Pons (tissue), 1 donor: ENCODE data around the gene GSTK1.
"Not testable (repeated sequence)": the region's sequence is repeated elsewhere in the genome, so short reads cannot be mapped to it uniquely, and the experiment has no call there.

ENCODE experiments used
- DNase-seq: peaks from one replicate; pipeline ENCODE4 v3.0.0-alpha.2; 2016; ENCODE audit warnings: low spot score

Gene GSTK1

DNA sequence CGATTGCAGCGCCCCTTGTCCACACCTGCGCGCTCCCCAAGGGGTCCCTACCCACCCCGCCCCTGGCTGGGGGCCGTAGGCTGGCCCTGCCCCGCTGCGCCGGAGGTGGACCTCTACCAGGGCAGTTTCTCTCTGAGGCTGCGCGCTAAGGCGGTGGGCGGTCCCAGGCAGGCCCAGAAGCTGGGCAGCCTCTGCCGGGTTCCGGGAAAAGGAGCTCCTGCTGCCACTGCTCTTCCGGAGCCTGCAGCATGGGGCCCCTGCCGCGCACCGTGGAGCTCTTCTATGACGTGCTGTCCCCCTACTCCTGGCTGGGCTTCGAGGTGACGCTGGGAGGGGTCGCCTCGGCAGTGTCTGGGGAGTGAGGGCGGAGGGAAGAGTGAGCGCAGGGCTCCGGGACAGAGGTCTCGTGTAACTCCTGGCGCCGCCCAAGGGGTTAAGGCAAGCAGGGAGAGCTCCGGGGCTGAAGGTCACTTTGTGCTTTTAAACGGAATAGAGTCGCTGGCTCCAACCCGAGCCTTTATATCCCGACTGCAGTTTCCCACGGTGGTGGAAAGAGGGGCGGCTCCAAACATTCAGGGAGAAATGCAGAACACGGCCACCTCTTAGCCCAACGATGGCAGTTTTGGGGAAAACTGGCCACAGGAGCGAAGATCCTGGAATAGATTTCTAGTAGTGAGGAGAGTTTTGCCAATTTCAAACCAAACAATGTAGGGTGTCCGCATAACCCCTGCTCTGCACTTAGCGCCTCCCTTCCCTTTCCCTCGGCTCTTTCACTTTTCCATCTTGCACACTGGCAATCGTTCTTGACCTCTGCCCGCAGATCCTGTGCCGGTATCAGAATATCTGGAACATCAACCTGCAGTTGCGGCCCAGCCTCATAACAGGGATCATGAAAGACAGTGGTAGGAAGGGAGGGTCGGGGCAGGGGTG is at the start of gene GSTK1:
Gene GSTK1, plus strand, starts transcription at position 176 of the 930 bp plus-strand sequence. Its CDS starts 73 bp downstream, at position 249.
- peak; percentile 72 for DNase-seq

DNA sequence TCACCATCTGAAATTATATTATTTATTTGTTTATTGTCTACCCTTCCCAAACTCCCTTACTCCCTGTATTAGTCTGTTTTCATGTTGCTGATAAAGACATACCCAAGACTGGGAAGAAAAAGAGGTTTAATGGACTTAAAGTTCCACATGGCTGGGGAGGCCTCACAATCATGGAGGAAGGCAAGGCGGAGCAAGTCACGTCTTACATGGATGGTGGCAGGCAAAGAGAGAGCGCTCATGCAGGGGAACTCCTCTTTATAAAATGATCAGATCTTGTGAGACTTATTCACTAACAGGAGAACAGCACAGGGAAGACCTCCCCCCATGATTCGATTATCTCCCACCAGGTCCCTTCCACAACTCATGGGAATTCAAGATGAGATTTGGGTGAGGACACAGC is 49.8 kb upstream of the GSTK1 start:
- not testable (repeated sequence) for DNase-seq

DNA sequence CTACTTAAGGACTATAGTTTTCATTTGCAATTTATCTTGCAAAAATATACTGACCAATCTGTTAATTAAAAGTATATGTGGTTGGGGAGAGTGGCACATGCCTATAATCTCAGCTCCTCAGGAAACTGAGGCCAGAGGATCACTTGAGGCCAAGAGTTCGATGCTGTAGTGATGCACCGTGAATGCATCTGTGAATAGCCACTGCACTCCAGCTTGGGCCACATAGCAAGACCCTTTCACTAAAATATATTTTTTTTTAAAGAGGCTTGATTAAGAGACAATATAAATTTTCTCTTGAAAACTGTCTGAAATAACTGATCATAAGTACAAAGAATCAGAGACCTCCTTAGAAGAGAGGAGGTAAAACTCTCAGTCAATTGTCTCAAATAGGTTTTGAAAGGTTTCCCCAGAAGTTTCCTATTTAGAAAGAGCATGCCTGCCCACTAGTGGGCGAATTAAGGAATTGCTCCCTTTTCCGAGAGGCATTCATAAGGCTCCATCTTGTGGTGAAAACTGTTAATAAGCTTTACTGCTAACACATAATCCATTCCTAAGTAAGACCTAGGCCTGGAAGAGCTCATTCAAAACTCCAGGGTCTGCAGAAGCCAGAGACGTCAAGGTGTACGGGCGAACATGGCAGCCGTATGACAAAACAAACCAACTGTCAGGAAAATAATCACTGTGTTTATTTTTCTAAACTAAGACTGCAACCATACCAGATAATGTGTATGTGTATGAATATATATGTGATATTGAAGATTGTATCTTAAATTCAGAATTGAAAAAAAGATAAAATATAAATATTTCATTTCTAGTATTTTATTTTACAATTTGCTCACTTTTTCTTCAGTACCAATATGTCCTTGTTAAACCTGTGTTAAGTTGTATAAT is 48.2 kb upstream of the GSTK1 start:
- peak; percentile 93 for DNase-seq

DNA sequence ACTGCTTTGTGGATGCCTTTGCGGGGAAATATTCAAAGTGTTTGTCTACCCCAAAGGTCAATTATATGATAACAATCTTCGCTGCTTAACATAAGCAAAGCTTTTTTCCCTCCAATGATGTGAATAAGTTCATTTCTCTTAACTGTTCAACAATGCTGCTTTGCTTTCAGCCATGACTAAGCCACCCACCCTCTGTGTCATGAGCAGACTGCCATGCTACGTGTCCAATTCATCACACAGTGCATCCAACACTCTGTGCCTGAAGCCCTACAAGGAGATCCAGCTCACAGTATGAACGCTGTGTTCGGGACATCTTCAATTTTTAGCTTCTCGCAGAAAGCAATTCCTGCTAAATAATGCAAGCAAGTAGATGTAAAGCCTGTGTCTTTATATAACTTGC is 47.1 kb upstream of the GSTK1 start:
- DNase-seq: no peak

DNA sequence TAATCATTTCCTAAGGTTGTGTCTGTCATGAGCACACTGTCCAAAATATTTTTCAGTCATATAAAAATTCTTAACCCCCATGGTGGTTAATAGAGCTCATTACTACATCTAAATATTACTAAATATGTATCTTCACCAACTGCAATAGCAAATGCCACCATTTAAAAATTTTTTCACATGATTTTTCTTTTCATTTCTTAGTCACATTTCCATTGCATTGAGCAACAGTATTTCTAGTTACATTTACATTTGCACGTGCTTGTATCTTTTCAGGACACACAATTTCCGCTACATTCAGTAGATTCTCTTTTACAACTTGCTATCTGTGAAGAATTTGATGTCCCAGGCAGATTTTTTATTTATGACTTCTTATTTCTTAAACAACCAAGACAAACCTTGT is 46.6 kb upstream of the GSTK1 start:
- DNase-seq: no peak

DNA sequence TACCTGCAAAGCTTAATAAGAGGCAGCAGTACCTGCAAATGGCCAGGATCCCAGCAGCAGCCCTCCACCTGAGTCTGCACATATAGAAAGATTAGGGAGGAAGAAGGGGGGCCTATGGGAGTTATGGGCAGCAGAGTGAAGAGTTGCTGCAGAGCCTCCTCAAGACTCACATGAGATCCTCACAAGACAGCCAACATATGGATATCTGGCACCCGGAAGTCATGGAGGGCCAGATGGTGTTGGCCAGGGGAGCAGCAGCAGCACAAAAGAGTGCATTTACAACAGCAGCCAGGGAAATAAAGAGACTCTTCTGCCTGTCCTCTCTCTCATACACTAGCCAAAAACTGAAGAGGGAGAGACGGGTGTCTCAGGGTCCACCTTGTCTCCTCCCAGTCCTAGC is 45.4 kb upstream of the GSTK1 start:
- DNase-seq: no peak

DNA sequence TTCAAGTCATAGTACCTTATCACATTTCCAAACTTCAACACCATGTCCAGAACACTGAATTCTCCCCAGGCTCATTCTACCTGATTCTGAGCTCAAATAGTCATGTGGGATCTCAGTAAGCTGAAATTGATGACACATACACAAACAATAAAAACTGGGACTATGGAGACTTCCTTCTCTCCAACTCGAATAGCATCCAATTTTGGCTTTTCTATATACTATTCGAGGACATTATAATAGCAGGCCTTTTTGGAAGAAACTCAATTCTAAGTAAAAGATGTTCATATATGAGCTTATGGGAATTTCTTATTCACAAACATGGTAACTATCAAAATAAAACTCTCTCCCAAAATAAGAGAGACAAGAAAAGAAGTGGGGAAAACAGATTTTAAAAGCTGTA is 42.0 kb upstream of the GSTK1 start:
- DNase-seq: no peak

DNA sequence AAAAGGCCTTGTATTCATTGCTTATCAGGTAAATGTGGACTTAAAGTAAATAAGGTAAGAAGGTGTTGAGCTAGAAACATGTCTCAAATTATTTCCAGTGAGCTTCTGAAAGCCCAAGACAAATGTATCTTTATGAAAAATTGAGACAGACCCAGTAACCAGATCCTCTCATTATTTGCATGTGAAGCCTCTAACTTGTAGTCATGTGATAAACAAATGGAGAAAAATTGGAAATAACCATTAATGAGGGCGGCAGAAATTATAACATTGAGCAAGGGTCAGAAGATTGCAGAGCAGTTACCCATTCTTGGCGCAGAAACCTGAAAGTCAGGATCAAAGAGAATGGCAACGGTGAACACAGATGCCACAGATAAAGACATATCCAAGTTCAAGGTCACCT is 41.5 kb upstream of the GSTK1 start, which contains the start of gene TAS2R40:
Gene TAS2R40, plus strand, starts transcription at position 301 of the 400 bp plus-strand sequence. Its CDS starts 42 bp downstream, at position 343.
- DNase-seq: no peak

DNA sequence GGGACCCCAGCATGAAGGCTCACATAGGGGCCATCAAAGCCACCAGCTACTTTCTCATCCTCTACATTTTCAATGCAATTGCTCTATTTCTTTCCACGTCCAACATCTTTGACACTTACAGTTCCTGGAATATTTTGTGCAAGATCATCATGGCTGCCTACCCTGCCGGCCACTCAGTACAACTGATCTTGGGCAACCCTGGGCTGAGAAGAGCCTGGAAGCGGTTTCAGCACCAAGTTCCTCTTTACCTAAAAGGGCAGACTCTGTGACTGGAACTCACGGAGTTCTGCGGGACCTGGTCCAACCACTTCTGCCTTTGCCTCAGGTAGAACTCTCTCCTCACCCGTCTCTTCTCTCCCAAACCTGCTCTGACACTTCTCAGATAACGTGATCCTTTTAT is 40.5 kb upstream of the GSTK1 start:
- DNase-seq: no peak

DNA sequence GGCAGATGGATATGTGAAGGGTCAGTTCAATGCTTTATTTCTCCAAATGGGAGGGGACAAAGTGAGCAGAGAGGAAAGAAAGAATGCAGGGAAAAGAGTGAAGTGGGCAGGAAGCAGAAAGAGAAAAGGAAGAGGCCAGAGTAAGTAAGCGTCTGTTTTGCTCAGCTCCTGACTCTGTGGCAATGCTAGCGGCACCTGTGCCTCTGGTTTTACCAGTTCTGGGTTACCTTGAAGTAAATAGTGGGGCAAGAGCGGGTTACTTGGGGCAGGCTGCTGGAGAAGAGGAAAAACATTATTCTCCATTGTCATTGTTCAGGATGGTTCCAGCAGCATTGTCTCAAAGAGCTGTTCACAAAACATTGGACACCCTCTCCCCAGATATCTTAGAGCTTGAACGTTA is 39.5 kb upstream of the GSTK1 start:
- DNase-seq: no peak

DNA sequence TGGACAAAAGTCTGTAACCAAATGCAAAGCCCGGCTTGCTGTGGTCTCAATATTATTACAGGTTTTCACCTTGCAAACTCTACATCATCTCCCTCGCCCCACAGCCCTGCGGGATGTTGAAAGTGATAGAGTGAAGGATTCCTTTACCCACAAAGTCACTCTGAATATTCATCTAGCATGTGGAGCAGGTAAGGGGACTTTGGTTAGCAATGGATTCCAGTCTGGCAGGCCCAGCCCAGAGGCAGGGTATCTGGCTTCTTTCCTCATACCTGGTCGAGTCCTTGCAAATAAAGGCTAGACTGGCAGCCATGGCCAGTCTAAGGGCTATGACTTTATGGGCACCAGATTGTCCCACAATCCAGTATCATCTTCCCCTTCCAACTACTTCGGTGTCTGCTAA is 38.2 kb upstream of the GSTK1 start:
- no peak for DNase-seq

DNA sequence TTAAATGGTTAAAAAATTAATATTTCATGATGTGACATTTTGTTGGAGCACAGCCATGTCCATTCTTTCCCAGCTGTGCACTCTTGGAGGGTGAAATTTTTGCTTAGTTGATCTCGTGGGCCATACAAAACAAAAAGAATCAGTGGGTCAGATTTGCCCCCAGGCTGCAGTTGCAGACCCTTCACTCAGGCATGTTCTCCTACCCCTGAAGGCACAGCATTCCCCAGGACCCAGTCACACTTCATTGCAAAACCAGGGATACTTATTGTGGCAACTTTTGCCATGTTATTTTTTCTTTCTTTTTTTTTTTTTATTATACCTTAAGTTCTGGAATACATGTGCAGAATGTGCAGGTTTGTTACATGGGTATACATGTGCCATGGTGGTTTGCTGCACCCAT is 35.4 kb upstream of the GSTK1 start:
- DNase-seq: no peak

DNA sequence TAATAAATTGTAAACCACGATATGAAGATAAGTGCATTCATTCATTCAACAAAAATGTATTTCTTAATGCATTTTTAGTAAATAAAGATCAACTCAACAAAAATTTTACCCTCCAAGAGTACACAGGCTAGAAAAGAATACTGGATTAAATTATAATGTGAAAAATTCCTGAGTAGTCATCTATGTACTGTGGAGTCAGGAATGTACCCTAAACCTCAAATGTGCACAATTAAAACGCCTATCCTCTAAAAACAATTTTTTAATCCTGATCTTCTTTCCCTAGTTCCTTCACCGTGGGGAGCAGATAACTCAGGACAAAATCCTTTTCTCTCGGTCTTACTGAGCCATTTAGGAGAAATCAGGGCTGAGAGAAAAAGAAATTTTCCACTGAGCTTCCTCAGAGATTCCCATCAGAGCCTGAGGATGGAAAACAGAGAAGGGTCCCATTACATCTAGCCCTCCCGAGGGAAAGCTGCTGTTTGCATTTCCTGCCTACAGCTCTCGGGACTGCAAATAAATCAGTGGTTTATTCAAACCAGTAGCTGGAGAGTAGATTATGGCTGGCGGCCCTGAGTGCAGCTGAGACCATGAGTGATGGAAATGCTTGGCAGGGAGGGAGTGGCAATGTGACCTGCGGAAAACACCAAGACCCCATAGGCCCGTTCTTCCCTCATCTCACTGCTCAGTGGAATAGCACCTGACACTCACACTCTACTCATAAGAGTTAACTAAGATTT is 34.0 kb upstream of the GSTK1 start:
- peak; percentile 64 for DNase-seq

DNA sequence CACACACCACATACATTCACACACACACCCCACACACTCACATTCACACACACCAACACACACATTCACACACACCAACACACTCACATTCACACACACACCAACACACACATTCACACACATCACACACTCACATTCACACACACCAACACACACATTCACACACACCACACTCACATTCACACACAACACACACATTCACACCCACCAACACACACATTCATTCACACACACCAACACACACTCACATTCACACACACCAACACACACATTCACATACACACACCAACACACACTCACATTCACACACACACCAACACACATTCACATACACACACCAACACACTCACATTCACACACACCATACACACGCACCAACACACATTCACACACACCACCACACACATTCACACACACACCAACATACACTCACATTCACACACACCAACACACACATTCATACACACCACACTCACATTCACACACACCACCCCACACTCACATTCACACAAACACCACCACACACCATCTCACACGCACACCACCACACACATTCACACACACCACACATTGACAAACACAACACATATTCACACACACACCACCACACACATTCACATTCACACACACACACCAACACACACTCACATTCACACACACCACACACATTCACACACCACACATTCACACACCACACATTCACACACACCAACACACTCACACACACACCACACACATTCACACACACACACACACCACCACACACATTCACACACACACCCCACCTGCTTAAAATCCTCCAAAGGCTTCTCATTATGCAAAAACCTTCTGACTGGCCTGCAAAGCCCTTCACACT is 32.4 kb upstream of the GSTK1 start:
- no peak for DNase-seq

DNA sequence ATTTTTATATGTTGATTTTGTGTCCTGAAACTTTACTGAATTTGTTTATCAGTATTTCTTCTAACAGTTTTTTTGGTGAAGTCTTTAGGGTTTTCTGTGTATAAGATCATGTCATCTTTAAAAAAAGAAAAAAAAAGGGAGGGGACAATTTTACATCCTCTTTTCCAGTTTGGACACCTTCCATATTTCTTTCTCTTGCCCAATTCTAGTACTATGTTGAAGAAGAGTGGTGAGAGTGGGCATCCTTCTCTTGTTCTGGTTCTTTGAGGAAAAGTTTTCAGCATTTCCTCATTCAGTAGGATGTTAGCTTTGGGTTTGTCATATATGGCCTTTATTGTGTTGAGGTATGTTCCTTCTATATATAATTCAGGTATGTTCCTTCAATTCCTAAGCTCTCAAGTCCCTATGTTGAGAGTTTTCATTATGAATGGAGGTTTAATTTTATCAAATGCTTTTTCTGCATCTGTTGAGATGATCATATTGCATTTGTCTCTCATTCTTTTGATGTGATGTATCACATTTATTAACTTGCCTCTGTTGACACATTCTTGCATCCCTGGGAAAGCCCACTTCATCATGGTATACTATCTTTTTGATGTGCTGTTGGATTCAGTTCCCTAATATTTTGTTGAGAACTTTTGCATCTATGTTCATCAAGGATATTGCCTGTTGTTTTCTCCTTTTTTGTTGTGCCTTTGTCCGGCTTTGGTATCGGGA is 29.3 kb upstream of the GSTK1 start:
- DNase-seq: no peak

DNA sequence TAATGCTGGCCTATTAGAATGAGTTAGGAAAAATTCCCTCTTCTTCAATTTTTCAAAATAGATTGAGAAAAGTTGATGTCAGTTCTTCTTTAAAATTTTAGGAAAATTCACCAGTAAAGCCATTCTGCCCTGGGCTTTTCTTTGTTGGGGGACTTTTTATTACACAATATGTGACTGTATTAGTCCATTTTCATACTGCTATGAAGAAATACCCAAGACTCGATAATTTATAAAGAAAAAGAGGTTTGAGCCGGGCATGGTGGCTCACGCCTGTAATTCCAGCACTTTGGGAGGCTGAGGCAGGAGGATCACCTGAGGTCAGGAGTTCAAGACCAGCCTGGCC is 28.7 kb upstream of the GSTK1 start:
- no peak for DNase-seq

DNA sequence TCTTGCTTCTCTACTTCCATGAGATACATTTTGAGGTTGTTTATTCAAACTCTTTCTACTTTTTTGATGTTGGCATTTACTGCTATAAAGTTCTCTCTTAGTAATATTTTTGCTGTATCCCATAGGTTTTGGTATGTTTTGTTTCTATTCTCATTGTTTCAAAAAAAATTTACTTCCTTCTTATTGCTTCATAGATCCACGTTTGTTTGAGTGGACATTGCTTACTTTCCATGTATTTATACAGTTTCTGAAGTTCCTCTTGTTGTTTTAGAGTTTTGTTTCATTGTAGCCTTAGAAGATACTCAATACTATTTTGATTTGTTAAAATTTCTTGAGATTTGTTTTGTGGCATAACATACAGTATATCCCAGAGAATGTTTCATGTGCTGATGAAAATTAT is 27.7 kb upstream of the GSTK1 start:
- DNase-seq: no peak

DNA sequence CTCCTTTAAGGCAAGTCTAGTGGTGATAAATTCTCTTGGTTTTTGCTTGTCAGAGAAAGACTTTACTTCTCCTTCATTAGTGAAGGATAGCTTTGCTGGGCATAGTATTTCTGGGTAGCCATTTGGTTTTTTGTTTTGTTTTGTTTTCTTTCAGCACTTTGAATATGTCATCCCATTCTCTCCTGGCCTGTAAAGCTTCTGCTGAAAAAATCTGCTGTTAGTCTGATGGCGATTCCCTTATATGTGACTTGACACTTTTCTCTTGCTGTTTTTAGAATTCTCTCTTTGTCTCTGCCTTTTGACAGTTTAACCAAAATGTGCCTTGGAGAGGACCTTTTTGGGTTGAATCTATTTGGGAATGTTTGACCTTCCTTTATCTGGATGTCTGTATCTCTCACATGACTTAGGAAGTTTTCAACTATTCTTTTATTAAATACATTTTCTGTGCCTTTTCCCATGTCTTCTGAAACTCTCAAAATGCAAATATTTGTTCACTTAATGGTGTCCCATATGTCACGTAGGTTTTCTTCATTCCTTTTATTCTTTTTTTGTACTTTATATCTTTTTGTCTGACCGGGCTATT is 26.7 kb upstream of the GSTK1 start:
- DNase-seq: no peak

DNA sequence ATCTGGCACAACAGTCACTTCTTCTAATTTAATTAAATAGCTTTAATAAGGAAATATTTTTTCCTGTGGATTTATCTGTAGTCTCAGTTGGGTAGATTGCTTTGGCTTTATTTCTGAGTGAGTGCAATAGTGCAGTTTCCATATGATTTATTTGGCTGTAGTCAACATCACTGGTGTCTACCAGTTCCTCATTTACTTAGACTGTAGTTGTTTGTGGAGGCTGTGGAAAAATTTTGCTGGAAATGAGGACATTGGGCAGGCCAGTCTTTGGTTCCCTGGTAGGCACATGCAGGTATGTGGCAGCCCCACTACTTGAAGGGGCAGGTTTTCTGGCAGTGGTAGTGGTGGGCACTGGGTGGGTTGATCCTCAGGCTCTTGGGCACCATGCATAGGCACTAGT is 25.9 kb upstream of the GSTK1 start:
- DNase-seq: no peak

DNA sequence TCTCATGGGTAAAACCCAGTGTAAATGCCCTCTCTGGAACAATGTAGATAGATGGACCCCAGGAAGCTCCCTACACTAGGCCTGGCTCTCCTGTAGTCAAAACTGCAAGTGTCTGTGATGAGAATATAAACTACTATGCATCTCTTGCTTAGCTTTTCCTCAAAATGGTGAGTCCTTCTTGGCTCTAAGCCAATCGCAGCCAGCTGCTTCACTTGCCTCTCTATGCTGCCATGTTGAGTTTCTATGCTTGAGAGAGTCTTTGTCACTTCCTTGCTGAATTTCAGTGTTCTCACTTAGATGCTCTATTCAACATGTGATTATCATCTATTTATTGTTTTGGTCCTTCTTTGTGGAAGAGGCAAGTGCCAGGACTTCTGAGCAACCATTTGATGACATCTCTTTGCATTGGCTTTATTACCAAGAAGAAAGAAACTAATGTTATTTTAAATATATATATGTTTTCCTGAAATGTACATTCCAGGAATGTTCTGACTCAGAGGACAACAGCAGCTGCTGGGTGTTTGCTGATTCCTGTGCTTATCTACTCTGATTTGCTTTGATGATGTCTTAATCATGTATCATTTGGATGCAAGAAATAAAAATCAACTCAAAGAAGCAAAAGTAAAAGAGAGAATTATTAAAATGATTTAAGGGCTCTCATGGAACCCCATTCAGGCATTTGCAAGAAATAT is 24.8 kb upstream of the GSTK1 start:
- no peak for DNase-seq
